Astrocyte (in vitro differentiated cells and primary cell): Measurements from ENCODE around the gene U2AF1L4.

Source experiments
- CTCF ChIP-seq: IDR thresholded peaks from 2 replicates; pipeline ENCODE4 v1.5.1; 2011; ENCODE audit warnings: low read depth, mild to moderate bottlenecking, inconsistent platforms, low read length, moderate library complexity; ENCODE audit not compliant: insufficient read depth
- EZH2 ChIP-seq: IDR thresholded peaks from 2 replicates; pipeline ENCODE4 v1.6.1; 2012; ENCODE audit warnings: mild to moderate bottlenecking, low read length, inconsistent platforms; ENCODE audit not compliant: insufficient read depth

GRCh38 chr19:35730326-35730725 is 14.9 kb downstream of the U2AF1L4 start:
- TF ChIP-seq CTCF (no peak), EZH2 (no peak)
